ENCODE measurements around the gene IL1RAPL1. TPM values are rescaled to one million over a fixed set of nuclear protein-coding genes. Genes with fewer than 3 reads are reported as not detected.

The IL1RAPL1 gene
- total RNA-seq, 1 donor from 2014 or later = 0.16 TPM

DNA sequence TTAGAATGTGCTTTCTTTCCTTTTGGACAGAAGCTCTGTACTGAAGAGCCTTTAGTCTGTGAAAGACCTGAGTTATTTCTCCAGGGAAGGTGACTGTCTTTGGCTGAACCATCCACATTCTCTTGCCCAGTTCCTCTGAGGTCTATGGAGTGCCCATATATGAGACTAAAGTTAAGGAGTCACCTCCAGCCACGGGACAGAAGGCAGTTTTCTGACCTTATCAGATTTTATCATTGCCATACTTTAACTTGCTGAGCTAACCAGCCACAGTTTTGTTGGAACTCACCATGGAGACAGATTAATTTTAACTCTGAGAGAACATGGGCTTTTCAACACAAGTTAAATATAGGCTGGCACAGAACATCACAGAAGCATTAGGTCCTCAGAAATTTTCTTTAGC lies 26.3 kb downstream of the IL1RAPL1 start:
- FAIRE-seq = no peak
- Mint-ChIP-seq H3K27ac (ENCODE audit: unreplicated experiment) (no peak overlapping the region), H3K4me1 (ENCODE audit: low read depth, unreplicated experiment) (no peaks in the 10 kb centered on the region), H3K27me3 (ENCODE audit: low read depth, unreplicated experiment) (no peaks in the 10 kb centered on the region), H3K9me3 (ENCODE audit: unreplicated experiment) (no peaks in the 10 kb centered on the region), H3K4me3 (ENCODE audit: unreplicated experiment) (no peak overlapping the region), H3K36me3 (ENCODE audit: low read depth, unreplicated experiment) (no peaks in the 10 kb centered on the region)
- H3K9me3 ChIP-seq (ENCODE audit: insufficient read depth, low read depth, low read length) = no peaks in the 10 kb centered on the region
- H2AFZ ChIP-seq (ENCODE audit: low read depth, low read length) = no peak overlapping the region
- no peak overlapping the region for H3K27ac ChIP-seq (ENCODE audit: low read depth, low read length)
- no peak overlapping the region for H3K4me3 ChIP-seq (ENCODE audit: insufficient read depth, low read depth, low read length)
- H3K36me3 ChIP-seq (ENCODE audit: insufficient read depth, low read length) = no peaks in the 10 kb centered on the region
- H3K9ac ChIP-seq (ENCODE audit: low read length) = no peak overlapping the region
- no peaks in the 10 kb centered on the region for H3K79me2 ChIP-seq (ENCODE audit: insufficient read depth, low read length)
- no peaks in the 10 kb centered on the region for H3K27me3 ChIP-seq (ENCODE audit: insufficient read depth, low read length)
- TF ChIP-seq CTCF (IDR thresholded peaks at IDR 0.05; ENCODE audit: insufficient read depth, low read depth, low read length) (no peak), EZH2 (IDR thresholded peaks at IDR 0.05; ENCODE audit: insufficient read depth, low read length) (no peak)
- no peaks in the 10 kb centered on the region for H3K4me1 ChIP-seq (ENCODE audit: insufficient read depth, low read length)
- no peaks in the 10 kb centered on the region for H4K20me1 ChIP-seq (ENCODE audit: insufficient read depth, low read length)
- no peak for DNase-seq (ENCODE audit: low read depth)
- no peak overlapping the region for H3K4me2 ChIP-seq (ENCODE audit: low read length)

- FAIRE-seq (no peak), DNase-seq (ENCODE audit: low read depth) (no peak)
- H3K79me2 ChIP-seq (ENCODE audit: insufficient read depth, low read length) = no peaks in the 10 kb centered on the region
- H3K27me3 ChIP-seq (ENCODE audit: insufficient read depth, low read length) = no peaks in the 10 kb centered on the region
- no peak overlapping the region for H3K27ac Mint-ChIP-seq (ENCODE audit: unreplicated experiment)
- no peaks in the 10 kb centered on the region for H3K36me3 ChIP-seq (ENCODE audit: insufficient read depth, low read length)
- no peak overlapping the region for H3K4me3 Mint-ChIP-seq (ENCODE audit: unreplicated experiment)
- no peaks in the 10 kb centered on the region for H3K4me1 Mint-ChIP-seq (ENCODE audit: low read depth, unreplicated experiment)
- H3K9me3 Mint-ChIP-seq (ENCODE audit: unreplicated experiment) = no peaks in the 10 kb centered on the region
- H3K9me3 ChIP-seq (ENCODE audit: insufficient read depth, low read depth, low read length) = no peaks in the 10 kb centered on the region
- no peak overlapping the region for H3K4me2 ChIP-seq (ENCODE audit: low read length)
- no peaks in the 10 kb centered on the region for H3K36me3 Mint-ChIP-seq (ENCODE audit: low read depth, unreplicated experiment)
- H3K9ac ChIP-seq (ENCODE audit: low read length) = no peak overlapping the region
- H4K20me1 ChIP-seq (ENCODE audit: insufficient read depth, low read length) = no peaks in the 10 kb centered on the region
- no peaks in the 10 kb centered on the region for H3K4me1 ChIP-seq (ENCODE audit: insufficient read depth, low read length)
- TF ChIP-seq CTCF (IDR thresholded peaks at IDR 0.05; ENCODE audit: insufficient read depth, low read depth, low read length) = no peak
- no peak for TF ChIP-seq EZH2 (IDR thresholded peaks at IDR 0.05; ENCODE audit: insufficient read depth, low read length)
- no peak overlapping the region for H3K27ac ChIP-seq (ENCODE audit: low read depth, low read length)
- H3K27me3 Mint-ChIP-seq (ENCODE audit: low read depth, unreplicated experiment) = peaks cover 8% of the 10 kb centered on the region
- H2AFZ ChIP-seq (ENCODE audit: low read depth, low read length) = no peak overlapping the region
- no peak overlapping the region for H3K4me3 ChIP-seq (ENCODE audit: insufficient read depth, low read depth, low read length)
Observed at GRCh38 chrX:28625223-28625622, 38.0 kb downstream of the IL1RAPL1 start.

DNA sequence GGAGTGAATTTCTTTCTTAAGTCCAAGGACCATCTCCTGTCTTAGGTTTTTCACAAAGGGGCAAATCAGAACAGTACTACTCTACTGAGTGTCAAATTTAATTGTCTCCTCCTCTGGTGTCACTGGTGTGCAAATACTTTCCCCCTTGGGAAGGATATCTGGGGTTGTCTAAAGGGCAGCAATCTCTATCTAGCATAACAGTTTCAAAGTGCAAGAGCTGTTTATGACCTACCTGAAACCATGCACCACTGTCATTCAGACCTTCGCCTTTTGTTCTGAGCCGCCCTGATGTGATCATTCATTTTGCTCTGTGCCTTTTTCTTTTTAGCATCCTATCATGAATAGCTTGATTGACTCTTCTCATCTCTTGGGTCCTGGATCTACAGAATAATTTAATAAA lies 39.3 kb downstream of the IL1RAPL1 start:
- Mint-ChIP-seq H3K27me3 (ENCODE audit: low read depth, unreplicated experiment) (peaks cover 8% of the 10 kb centered on the region), H3K9me3 (ENCODE audit: unreplicated experiment) (no peaks in the 10 kb centered on the region), H3K4me1 (ENCODE audit: low read depth, unreplicated experiment) (no peaks in the 10 kb centered on the region), H3K27ac (ENCODE audit: unreplicated experiment) (no peak overlapping the region), H3K36me3 (ENCODE audit: low read depth, unreplicated experiment) (no peaks in the 10 kb centered on the region), H3K4me3 (ENCODE audit: unreplicated experiment) (no peak overlapping the region)
- no peaks in the 10 kb centered on the region for H3K27me3 ChIP-seq (ENCODE audit: insufficient read depth, low read length)
- TF ChIP-seq CTCF (IDR thresholded peaks at IDR 0.05; ENCODE audit: insufficient read depth, low read depth, low read length) (no peak), EZH2 (IDR thresholded peaks at IDR 0.05; ENCODE audit: insufficient read depth, low read length) (no peak)
- H3K36me3 ChIP-seq (ENCODE audit: insufficient read depth, low read length) = no peaks in the 10 kb centered on the region
- H3K4me2 ChIP-seq (ENCODE audit: low read length) = no peak overlapping the region
- no peaks in the 10 kb centered on the region for H3K79me2 ChIP-seq (ENCODE audit: insufficient read depth, low read length)
- no peak overlapping the region for H2AFZ ChIP-seq (ENCODE audit: low read depth, low read length)
- H3K4me1 ChIP-seq (ENCODE audit: insufficient read depth, low read length) = no peaks in the 10 kb centered on the region
- FAIRE-seq (no peak), DNase-seq (ENCODE audit: low read depth) (no peak)
- no peaks in the 10 kb centered on the region for H4K20me1 ChIP-seq (ENCODE audit: insufficient read depth, low read length)
- no peaks in the 10 kb centered on the region for H3K9me3 ChIP-seq (ENCODE audit: insufficient read depth, low read depth, low read length)
- H3K4me3 ChIP-seq (ENCODE audit: insufficient read depth, low read depth, low read length) = no peak overlapping the region
- H3K27ac ChIP-seq (ENCODE audit: low read depth, low read length) = no peak overlapping the region
- H3K9ac ChIP-seq (ENCODE audit: low read length) = no peak overlapping the region
